COLO668 (cell line): Measurements from ENCODE around the gene ZNF799.
"Not testable (repeated sequence)": the region's sequence is repeated elsewhere in the genome, so short reads cannot be mapped to it uniquely, and the experiment has no call there.

ENCODE experiments used
- DNase-seq: peaks from one replicate; lab custom pipeline; 2025; ENCODE audit not compliant: unreplicated experiment; lab: John Stamatoyannopoulos, UW

Gene ZNF799

GRCh38 chr19:12364391-12365235 is 36.5 kb downstream of the ZNF799 start:
- DNase-seq: no peak

GRCh38 chr19:12362236-12362635 is 38.8 kb downstream of the ZNF799 start:
- not testable (repeated sequence) for DNase-seq

GRCh38 chr19:12353375-12353774 is 47.7 kb downstream of the ZNF799 start:
- DNase-seq: no peak

GRCh38 chr19:12350890-12351197 is 50.2 kb downstream of the ZNF799 start:
- DNase-seq: no peak

GRCh38 chr19:12350185-12350889 is 50.7 kb downstream of the ZNF799 start:
- no peak for DNase-seq

GRCh38 chr19:12346896-12347295 is 54.2 kb downstream of the ZNF799 start:
- DNase-seq: no peak

- DNase-seq: no peak
These were observed 55.9 kb downstream of the ZNF799 start for GRCh38 chr19:12345197-12345596.
